ENCODE measurements around the gene VWA7. TPM values are rescaled to one million over a fixed set of nuclear protein-coding genes. Genes with fewer than 3 reads are reported as not detected.

The VWA7 gene
- total RNA-seq, 1 experiment from 2014 or later = 2.5 TPM

DNA sequence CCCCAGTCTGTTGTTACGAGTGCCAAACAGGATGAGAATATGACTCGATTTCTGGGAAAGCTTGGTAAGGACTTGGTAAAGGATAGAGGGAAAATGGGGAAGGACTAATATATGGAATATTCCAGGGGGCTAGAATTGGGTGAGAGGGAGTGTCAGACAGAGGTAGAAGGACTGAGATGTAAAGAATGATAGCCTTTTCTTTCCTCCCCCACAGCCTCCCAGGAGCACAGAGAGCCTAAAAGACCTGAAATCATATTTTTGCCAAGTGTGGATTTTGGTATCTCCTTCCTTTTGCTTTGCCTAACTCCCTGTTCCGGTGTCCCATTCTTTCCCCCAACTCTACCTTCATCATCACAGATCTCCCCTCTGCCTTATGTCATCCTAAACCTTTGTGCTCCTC, 34.2 kb downstream of the VWA7 start:
- Histone ChIP-seq H3K79me2 (ENCODE audit: insufficient read depth, low read length) (no peaks in the 10 kb centered on the region), H4K8ac (replicated peaks; ENCODE audit: insufficient read length, low read depth, low read length) (no peak overlapping the region), H3K23ac (ENCODE audit: insufficient read length, low read depth, low read length) (no peak overlapping the region), H4K20me1 (ENCODE audit: control insufficient read depth, insufficient read depth, insufficient read length) (no peaks in the 10 kb centered on the region), H2BK12ac (ENCODE audit: insufficient read length, low read depth, low read length) (no peak overlapping the region), H2BK20ac (ENCODE audit: low read depth, low read length, poor library complexity, severe bottlenecking) (no peak overlapping the region), H3K18ac (ENCODE audit: insufficient read length, low read depth, low read length) (no peak overlapping the region), H2BK5ac (ENCODE audit: insufficient read length, low read length) (no peak overlapping the region), H3K56ac (ENCODE audit: insufficient read length, low read depth, low read length) (no peak overlapping the region), H3K4me2 (ENCODE audit: insufficient read depth, insufficient read length, low read length) (no peak overlapping the region), H4K91ac (ENCODE audit: insufficient read length, low read depth, low read length) (no peak overlapping the region), H3K27me3 (ENCODE audit: insufficient read depth, low read length) (no peaks in the 10 kb centered on the region), H3K23me2 (ENCODE audit: insufficient read length, low read depth, low read length, poor library complexity, severe bottlenecking) (peaks cover 10% of the 10 kb centered on the region), H3K4ac (ENCODE audit: low read depth, low read length) (no peak overlapping the region), H2AFZ (ENCODE audit: low read length) (no peak overlapping the region), H2AK5ac (ENCODE audit: insufficient read length, low read length) (no peak overlapping the region), H3K9me3 (ENCODE audit: control insufficient read depth, low read depth, low read length) (no peaks in the 10 kb centered on the region), H3K27ac (ENCODE audit: insufficient read length, low read depth, low read length) (no peak overlapping the region), H3K4me1 (ENCODE audit: insufficient read depth, low read length) (peaks cover 8% of the 10 kb centered on the region), H2BK15ac (ENCODE audit: low read depth, low read length) (no peak overlapping the region), H3K9ac (ENCODE audit: extremely low read depth, insufficient read length, low read length) (no peak overlapping the region), H3K14ac (ENCODE audit: insufficient read depth, low read length) (no peak overlapping the region), H4K5ac (ENCODE audit: insufficient read length, low read depth, low read length) (no peak overlapping the region), H3T11ph (ENCODE audit: low read length) (no peak overlapping the region), H2BK120ac (ENCODE audit: low read depth, low read length, poor library complexity, severe bottlenecking) (no peak overlapping the region), H3K79me1 (ENCODE audit: insufficient read depth, low read depth, low read length, poor library complexity, severe bottlenecking) (no peaks in the 10 kb centered on the region)
- peaks cover 27 to 43% of the 10 kb centered on the region in 2 experiments for H3K4me1 Mint-ChIP-seq
- no CpG with 5 or more reads among the region's 3 CpGs for WGBS (ENCODE audit: extremely low coverage, insufficient read length, low lambda C conversion rate)
- H3K36me3 Mint-ChIP-seq (ENCODE audit: insufficient read depth in 1 of 3, low read depth in 3 of 3) = peaks cover 16 to 46% (median 25%) of the 10 kb centered on the region in 3 experiments
- TF ChIP-seq, protein P1, sequence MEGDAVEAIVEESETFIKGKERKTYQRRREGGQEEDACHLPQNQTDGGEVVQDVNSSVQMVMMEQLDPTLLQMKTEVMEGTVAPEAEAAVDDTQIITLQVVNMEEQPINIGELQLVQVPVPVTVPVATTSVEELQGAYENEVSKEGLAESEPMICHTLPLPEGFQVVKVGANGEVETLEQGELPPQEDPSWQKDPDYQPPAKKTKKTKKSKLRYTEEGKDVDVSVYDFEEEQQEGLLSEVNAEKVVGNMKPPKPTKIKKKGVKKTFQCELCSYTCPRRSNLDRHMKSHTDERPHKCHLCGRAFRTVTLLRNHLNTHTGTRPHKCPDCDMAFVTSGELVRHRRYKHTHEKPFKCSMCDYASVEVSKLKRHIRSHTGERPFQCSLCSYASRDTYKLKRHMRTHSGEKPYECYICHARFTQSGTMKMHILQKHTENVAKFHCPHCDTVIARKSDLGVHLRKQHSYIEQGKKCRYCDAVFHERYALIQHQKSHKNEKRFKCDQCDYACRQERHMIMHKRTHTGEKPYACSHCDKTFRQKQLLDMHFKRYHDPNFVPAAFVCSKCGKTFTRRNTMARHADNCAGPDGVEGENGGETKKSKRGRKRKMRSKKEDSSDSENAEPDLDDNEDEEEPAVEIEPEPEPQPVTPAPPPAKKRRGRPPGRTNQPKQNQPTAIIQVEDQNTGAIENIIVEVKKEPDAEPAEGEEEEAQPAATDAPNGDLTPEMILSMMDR (conservative IDR thresholded peaks at IDR 0.05) = no peak
- DNase-seq = no peak
- no peak overlapping the region for H3K4me3 Mint-ChIP-seq
- no peaks in the 10 kb centered on the region for H3K9me3 Mint-ChIP-seq
- H3K27me3 Mint-ChIP-seq (ENCODE audit: low read depth) = no peaks in the 10 kb centered on the region
- peak overlapping the region in 1 of 3 experiments; percentile 9; a peak in 2 of 7 replicates for H3K27ac Mint-ChIP-seq

Data from H9 (cell line).